Ishikawa (cell line): ENCODE data around the gene MCRS1.

Experiments used
- EGR1 ChIP-seq: IDR thresholded peaks from 2 replicates; pipeline ENCODE4 v1.6.1; 2012
- EP300 ChIP-seq: IDR thresholded peaks from 2 replicates; pipeline ENCODE4 v1.6.1; 2012; ENCODE audit warnings: borderline replicate concordance
- FOXM1 ChIP-seq: IDR thresholded peaks from 2 replicates; pipeline ENCODE4 v1.6.1; 2012; ENCODE audit warnings: low read depth, borderline replicate concordance
- TCF12 ChIP-seq: IDR thresholded peaks from 2 replicates; pipeline ENCODE4 v1.6.1; 2012; ENCODE audit warnings: low read depth
- ZBTB7A ChIP-seq: IDR thresholded peaks from 2 replicates; pipeline ENCODE4 v1.6.1; 2012; ENCODE audit warnings: low read depth
- TF ChIP-seq, protein P1 (sequence below): IDR thresholded peaks from 2 replicates; pipeline ENCODE4 v1.6.1; 2012
- TF ChIP-seq, protein P2 (sequence below): IDR thresholded peaks from 2 replicates; pipeline ENCODE4 v1.6.1; 2012; ENCODE audit warnings: low read depth, mild to moderate bottlenecking
- TF ChIP-seq, protein P3 (sequence below): IDR thresholded peaks from 2 replicates; pipeline ENCODE4 v1.6.1; 2012

DNA sequence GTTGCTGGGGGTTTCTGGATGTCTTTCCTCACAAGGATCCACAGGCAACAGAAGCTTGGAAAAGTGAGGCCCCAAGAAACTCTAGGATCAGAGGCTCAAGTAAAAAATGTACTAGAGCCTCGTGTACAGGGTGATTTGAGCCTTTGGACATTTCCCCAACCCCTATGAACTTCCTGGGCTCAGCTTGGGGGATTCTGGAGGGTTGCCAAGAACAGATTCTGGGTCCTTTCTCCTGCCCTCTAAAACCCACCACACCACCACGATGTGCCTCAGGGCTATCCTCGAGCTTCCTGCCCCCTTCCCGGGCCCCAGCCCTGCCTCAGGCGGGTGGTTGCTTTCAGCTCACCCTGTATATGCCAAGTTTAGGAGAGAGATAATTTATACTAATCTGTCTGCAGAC is 36.9 kb upstream of the MCRS1 start:
- TF ChIP-seq FOXM1 = no peak
- no peak for TF ChIP-seq TCF12
- TF ChIP-seq, protein P1, sequence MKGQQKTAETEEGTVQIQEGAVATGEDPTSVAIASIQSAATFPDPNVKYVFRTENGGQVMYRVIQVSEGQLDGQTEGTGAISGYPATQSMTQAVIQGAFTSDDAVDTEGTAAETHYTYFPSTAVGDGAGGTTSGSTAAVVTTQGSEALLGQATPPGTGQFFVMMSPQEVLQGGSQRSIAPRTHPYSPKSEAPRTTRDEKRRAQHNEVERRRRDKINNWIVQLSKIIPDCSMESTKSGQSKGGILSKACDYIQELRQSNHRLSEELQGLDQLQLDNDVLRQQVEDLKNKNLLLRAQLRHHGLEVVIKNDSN = no peak
- TF ChIP-seq, protein P2, sequence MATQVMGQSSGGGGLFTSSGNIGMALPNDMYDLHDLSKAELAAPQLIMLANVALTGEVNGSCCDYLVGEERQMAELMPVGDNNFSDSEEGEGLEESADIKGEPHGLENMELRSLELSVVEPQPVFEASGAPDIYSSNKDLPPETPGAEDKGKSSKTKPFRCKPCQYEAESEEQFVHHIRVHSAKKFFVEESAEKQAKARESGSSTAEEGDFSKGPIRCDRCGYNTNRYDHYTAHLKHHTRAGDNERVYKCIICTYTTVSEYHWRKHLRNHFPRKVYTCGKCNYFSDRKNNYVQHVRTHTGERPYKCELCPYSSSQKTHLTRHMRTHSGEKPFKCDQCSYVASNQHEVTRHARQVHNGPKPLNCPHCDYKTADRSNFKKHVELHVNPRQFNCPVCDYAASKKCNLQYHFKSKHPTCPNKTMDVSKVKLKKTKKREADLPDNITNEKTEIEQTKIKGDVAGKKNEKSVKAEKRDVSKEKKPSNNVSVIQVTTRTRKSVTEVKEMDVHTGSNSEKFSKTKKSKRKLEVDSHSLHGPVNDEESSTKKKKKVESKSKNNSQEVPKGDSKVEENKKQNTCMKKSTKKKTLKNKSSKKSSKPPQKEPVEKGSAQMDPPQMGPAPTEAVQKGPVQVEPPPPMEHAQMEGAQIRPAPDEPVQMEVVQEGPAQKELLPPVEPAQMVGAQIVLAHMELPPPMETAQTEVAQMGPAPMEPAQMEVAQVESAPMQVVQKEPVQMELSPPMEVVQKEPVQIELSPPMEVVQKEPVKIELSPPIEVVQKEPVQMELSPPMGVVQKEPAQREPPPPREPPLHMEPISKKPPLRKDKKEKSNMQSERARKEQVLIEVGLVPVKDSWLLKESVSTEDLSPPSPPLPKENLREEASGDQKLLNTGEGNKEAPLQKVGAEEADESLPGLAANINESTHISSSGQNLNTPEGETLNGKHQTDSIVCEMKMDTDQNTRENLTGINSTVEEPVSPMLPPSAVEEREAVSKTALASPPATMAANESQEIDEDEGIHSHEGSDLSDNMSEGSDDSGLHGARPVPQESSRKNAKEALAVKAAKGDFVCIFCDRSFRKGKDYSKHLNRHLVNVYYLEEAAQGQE = no peak
- no peak for TF ChIP-seq EGR1
- TF ChIP-seq, protein P3, sequence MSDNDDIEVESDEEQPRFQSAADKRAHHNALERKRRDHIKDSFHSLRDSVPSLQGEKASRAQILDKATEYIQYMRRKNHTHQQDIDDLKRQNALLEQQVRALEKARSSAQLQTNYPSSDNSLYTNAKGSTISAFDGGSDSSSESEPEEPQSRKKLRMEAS = no peak
- no peak for TF ChIP-seq EP300
- no peak for TF ChIP-seq ZBTB7A
